Brain pericyte (primary cell): ENCODE results near the gene IDH2.
"Not testable (repeated sequence)": the region's sequence is repeated elsewhere in the genome, so short reads cannot be mapped to it uniquely, and the experiment has no call there.

Source experiments
- DNase-seq: peaks from one replicate; pipeline ENCODE4 v3.0.0-alpha.2; 2012; ENCODE audit warnings: low read depth, low spot score

Gene IDH2

DNA sequence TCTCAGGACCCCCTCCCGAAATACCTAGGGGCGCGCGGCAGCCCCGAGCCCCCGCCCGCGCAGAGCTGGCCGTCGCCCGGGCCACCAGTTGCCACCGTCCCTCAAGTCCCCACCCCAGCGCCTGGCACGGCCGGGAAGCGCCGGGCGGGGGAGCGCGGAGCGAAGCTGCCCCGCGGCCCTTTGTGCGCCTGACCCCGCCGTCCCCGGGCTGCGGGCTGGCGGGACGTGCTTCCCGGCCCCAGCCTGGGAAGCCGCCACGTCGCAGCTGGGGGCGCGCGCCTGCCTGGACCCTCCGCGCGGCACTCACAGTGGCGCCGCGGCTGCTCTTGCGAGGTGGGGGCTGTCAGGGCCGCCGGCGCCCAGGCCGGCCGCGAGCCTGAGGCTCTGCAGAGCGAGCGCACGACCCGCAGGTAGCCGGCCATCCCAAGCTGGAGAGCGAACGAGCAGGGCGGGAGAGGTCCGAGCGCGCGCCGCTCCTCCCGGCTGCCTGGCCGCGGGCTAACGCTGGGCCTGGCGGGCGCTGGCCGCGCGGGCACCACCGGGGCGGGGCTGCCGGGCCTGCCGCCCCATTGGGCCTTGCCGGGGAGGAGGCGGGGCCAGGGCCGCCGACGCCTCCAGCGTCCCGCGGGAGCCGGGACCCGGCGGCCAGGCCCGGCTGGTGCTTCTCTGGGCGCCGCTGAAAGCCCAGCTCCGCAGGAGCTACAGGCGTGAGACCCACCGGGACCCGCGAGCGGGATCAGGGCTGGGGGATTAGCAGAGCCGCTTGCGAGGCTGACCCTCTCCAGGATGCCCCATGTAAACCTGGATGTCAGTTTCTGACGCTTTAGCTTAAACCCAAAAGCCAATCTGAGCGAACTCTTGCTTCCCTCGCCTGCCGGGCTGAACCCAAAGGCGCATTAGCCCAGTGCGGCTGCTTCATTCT lies at the start of gene IDH2:
Gene IDH2 (minus strand): TSS at position 500 of the 922 bp plus-strand sequence. CDS start 78 bp downstream, at position 422.
- no peak for DNase-seq

GRCh38 chr15:90150551-90150950 lies 48.3 kb upstream of the IDH2 start:
- DNase-seq, result not testable (repeated sequence)

DNA sequence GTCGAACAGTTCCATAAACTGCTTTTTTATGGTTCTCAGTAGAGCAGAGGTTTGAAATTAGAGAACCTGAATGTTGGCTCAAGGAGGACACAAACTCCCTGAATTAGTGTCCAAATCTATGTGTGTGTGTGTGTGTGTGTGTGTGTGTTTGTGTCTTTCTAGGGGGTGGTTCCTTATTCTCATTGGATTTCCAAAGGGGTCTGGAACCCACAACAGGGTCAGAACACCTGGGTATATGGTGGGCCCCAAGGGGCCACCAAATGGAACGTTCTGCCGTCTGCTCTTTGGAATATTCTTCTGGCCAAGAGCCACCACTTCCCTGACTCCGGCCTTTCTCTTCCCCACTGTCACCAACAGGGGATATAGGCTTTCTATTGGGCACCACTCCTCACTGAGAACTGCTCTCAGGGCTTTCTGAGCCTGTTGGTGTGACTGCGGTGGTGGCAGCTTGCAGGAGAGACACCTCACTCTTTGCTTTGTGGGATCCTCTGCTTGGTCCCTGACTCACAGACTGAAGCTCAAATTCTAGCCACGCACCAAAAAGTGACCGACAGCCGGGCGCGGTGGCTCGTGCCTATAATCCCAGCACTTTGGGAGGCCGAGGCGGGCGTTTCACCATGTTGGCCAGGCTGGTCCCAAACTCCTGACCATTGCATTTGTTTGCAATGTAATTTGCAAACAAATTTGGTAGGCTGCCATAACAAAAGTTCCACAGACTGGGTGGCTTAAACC lies 47.5 kb upstream of the IDH2 start:
- DNase-seq, result no peak

GRCh38 chr15:90146198-90146761 lies 44.0 kb upstream of the IDH2 start:
- DNase-seq, result not testable (repeated sequence)

- no peak for DNase-seq
Measured at GRCh38 chr15:90145761-90146160, 43.5 kb upstream of the IDH2 start.

DNA sequence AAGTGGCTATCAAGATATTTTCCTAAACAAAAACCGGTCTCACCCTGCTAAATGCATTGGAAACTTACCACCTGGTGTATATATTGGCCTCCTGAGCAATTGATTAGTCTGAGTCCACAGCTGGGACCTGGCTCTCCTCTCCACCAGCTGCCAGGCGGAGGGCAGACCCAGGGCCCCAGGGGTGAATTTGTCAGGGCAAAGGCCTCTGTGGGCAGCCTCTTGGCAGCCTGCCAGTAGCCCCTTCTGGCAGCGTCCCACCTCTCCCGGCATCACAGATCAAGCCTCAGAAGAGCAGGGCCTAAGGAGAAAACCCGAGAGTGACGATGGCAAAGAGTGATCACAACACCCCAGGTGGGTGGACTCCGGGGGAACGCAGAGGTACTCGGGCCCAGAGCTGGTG lies 43.0 kb upstream of the IDH2 start:
- DNase-seq, result no peak

GRCh38 chr15:90143166-90143655 lies 40.9 kb upstream of the IDH2 start:
- no peak for DNase-seq

- no peak for DNase-seq
Measured at GRCh38 chr15:90142216-90143165, 40.2 kb upstream of the IDH2 start.

DNA sequence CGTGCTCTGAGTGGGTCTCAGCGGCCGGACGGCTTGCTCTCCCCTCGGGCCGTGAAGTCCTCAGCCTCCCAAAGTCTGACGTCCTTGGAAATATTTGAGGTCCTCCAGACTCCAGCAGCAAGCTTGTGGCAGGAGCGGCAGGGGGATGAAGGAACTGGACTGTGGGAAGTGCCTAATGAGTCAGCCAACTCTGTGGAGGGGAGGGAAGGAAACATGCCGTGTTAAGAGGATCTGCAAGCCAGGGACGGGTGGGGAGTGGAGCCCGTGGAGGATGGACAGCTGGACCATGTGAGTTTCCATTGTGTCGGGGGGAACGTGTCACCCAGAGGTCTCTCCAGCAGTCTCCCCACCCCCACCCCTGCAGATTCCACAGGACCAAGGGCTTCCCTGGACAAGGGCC lies 39.4 kb upstream of the IDH2 start:
- no peak for DNase-seq

- DNase-seq, result not testable (repeated sequence)
Measured at GRCh38 chr15:90139549-90139948, 37.3 kb upstream of the IDH2 start.

DNA sequence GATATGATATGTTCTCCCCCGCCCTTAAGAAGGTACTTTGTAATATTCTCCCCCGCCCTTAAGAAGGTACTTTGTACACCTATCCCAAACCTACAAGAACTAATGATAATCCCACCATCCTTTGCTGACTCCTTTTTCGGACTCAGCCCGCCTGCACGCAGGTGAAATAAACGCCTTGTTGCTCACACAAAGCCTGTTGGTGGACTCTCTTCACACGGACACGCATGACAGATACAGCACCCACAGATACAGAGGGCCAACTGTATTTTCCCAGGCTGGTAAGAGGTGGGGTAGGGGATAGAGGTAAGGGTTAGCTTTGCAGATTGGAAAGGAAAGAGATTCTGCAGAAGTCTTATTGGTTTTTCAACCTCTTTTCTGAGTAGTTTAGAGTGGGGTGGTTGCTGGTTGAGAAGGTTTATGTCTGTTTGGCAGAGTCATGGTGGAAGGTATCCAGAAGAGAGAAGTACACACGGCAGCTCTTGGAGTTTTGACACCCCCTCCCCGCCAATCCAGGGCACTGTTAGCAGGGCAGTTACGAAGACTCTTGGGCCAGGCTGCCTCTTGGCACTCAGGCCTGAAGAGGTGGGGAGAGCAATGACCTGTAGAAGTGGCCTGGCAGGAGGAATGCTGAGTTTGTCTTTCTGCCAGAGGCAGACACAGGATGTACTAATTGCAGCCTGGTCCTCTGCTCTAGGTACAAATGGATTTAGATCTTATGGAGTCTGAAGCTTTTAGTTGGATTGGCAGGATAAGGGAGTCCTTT lies 36.0 kb upstream of the IDH2 start:
- DNase-seq, result no peak

DNA sequence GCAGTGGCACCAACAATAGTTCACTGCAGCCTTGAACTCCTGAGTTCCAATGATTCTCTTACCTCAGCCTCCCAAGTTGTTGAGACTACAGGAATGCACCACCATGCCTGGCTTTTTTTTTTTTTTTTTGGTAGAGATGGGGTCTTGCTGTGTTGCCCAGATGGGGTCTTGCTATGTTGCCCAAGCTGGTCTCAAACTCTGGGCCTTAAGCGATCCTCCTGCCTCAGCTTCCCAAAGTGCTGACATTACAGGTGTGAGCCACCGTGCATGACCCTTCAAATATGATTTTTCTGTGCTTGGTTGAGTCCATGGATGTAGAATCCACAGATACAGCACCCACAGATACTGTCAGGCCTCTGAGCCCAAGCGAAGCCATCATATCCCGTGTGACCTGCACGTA lies 30.2 kb upstream of the IDH2 start:
- no peak for DNase-seq

GRCh38 chr15:90131848-90132247 lies 29.6 kb upstream of the IDH2 start:
- DNase-seq, result no peak

DNA sequence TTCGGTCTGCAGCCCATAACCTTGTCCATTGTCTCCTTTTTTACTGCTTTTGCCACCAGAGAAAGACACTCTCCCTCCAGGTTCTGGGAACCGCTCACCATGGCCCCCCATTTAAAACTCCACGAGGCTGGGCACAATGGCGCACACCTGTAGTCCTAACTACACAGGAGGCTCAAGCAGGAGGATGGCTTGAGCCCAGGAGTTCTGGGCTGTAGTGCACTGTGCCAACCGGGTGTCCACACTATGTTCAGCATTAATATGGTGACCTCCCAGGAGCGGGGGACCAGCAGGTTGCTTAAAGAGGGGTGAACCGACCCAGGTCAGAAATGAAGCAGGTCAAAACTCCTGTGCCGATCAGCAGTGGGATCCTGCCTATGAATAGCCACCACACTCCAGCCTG lies 28.0 kb upstream of the IDH2 start:
- no peak for DNase-seq

DNA sequence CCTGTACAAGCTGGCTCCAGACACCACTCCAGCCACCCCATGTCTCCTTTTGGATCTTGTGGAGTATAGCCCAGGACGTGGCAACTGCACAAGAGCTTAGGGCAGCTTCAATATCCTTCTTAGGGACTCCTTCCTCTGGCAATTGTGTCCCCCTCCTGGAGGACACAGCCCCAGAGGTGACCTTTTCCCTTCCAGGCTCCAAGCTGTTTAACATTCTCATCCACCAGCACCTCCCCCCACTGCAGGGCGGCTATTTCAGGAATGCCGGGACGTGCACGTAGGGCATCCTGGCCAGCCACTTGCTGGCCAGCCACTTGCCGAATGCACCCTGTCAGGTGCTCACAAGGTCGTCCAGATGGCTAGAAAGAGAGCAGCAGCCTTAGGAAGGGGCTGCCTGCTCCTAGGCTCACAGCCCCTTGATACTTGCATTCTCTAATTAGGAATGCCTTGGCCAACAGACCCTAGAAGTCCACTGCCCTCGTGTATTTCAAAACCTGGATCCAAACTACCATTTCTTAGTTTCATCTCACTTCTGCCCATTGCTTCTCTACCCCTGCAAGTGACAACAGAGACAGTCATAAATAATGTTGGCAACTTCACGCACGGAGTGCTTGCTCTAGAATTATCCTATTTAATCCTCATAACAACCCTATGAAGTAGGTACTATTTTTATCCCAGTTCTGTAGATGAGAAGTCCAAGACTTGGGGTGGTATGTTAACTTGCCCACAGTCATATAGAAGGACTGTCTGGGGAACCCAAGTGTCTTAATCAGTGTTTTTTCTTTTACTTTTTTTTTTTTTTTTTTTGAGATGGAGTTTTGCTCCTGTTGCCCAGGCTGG lies 24.5 kb upstream of the IDH2 start:
- DNase-seq, result no peak

GRCh38 chr15:90126022-90126421 lies 23.8 kb upstream of the IDH2 start:
- no peak for DNase-seq

DNA sequence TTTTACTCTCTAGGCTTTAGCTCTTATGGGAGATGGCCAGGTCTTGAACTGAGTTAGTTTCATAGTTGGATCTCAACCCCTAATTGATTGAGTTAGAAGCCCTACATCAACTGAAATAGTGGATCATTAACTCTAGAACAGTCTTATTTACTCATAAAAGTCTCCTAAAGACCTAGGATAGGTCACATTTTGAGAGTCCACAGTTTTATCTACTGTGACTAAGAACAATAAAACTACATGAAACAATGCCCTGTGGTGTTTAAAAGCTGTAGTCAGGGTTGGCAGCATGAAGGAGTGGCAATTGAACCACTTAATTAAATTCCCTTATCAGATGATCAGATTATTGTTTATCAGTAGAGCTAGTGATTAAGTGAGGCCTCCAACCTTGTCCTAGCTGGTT lies 22.2 kb upstream of the IDH2 start:
- DNase-seq, result no peak

GRCh38 chr15:90121086-90121485 lies 18.8 kb upstream of the IDH2 start:
- no peak for DNase-seq

DNA sequence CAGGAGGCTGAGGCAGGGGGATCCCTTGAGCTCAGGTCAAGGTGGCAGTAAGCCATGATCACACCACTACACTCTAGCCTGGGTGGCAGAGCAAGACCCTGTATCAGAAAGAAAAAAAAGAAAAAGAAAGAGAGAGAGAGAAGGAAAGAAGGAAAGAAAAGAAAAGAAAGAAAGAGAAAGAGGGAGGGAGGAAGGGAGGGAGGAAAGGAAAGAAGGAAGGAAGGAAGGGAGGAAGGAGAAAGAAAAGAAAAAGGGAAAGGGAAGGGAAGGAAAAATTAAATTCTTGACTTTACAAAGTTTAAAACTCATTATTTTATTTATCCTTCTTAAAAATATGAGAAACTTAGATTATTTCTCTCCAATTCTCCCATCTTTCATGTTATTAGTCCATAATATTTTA lies 17.1 kb upstream of the IDH2 start:
- no peak for DNase-seq

DNA sequence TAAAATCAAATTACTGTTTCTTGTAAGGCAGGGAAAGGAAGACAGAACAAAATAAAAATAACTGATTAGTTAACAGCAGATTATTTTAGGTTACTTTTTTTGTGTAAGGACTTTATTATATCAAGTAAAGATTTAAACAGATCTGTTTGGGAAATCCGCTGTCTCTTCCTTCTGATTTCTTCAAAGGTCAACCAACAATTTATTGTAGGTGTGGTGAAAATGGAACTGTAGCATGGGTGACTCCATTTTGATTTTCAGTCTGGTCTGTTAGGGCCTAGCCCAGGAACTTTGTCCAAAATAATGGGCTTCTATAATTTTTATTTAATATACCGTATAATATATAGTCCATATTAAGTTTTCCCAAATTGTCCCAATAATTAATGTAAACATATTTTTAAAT lies 13.5 kb upstream of the IDH2 start:
- no peak for DNase-seq
